IPS-20b (cell line): ENCODE measurements around the gene INSL3.
A peak's percentile ranks its signal among the peaks of the same experiment; 100 is the strongest.

Source experiments
- H3K27ac ChIP-seq: one replicate; pipeline ENCODE4 v1.5.1; 2013; ENCODE audit warnings: low read length
- H3K27me3 ChIP-seq: 2 replicates; pipeline ENCODE4 v1.6.1; 2013; ENCODE audit warnings: mild to moderate bottlenecking, low read length, inconsistent platforms; ENCODE audit not compliant: insufficient read depth
- H3K36me3 ChIP-seq: 2 replicates; pipeline ENCODE4 v1.6.1; 2013; ENCODE audit warnings: low read depth, mild to moderate bottlenecking, inconsistent platforms, low read length, moderate library complexity; ENCODE audit not compliant: insufficient read depth
- H3K4me1 ChIP-seq: 2 replicates; pipeline ENCODE4 v1.6.1; 2013; ENCODE audit warnings: mild to moderate bottlenecking, control low read depth, inconsistent platforms, low read length, moderate library complexity; ENCODE audit not compliant: insufficient read depth
- H3K4me3 ChIP-seq: 2 replicates; pipeline ENCODE4 v1.5.1; 2013; ENCODE audit warnings: mild to moderate bottlenecking, low read length, inconsistent platforms
- H3K9ac ChIP-seq: 2 replicates; pipeline ENCODE4 v1.6.1; 2013; ENCODE audit warnings: low read depth, mild to moderate bottlenecking, inconsistent platforms, low read length, moderate library complexity
- H3K9me3 ChIP-seq: 2 replicates; pipeline ENCODE4 v1.6.1; 2013; ENCODE audit warnings: mild to moderate bottlenecking, low read depth, low read length, inconsistent platforms; ENCODE audit not compliant: insufficient read depth

INSL3 gene

DNA sequence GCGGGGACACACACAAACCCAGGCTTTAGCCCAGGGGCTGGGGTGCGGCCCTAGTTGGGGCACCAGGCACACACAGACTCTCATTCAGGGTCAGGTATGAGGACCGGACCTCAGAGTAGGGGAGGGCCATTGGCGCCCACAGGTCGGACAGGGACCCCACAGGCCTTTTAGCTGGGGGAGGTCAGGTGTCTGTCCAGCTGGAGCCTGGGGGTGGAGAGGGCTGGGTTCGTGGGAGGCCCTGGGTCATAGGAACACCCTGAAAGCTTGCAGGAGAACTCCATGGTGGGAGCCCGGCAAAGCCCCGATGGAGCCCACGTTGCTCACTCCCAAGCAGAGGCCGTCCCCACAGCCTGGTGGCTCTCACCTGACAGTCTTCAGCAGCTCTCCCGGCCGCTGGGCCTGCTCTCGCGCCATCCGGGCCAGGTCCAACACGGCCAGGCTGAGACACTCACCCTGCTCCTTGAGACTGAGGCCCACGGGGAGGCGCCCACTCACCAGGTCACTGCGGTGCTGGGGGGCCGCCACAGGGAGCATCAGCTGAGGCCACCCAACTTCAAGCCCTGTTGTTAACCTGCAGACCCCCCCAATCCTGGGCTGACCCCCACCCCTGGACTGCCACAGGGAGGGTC lies 21.5 kb upstream of the INSL3 start:
- H3K27ac ChIP-seq, result no peak overlapping the region
- H3K4me3 ChIP-seq, result peak overlapping the region; percentile 67
- H3K9ac ChIP-seq, result peak overlapping the region; percentile 58; the same call in 1 of the 2 replicates

DNA sequence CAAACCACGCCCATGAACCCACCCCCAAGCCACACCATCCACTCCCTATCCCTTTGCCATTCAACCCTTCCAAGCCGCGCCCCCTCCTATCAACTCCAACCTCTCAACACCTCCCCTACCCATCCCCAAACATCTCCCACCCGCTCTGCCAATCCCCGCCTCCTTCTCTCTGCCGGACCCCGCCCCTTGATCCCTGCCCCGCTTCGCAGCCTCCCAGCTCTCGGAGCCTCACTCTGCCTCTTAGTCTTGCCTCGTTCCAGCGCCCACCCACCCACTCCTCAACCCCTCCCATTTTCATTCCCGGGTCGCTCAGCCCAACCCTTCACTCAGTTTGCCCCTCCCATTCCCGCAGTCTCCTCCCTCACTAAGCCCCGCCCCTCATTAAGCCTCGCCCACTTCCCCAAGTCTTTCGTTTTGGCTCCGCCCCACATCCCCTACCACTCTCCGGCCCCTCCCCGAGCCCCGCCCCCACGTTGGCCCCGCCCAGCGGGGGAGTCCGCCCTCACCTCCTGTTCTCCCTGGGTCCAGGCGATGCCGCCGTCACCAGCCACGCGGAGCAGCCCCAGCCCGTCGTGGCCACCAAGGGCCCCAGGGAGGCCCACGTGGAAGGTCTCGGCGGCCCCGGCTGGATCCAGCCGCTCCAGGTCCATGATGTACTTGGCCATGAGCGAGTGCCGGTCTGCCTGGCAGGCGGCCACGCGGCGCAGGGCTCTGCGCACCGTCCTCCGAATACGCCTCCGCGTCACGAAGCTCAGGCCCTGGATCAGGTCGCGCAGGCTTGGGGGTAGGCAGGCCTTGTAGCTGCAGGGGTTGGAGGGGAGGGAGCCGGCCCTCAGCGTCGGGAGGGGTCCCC lies 20.7 kb upstream of the INSL3 start:
- Histone ChIP-seq H3K36me3 (no peaks in the 10 kb centered on the region), H3K9me3 (no peaks in the 10 kb centered on the region), H3K4me1 (no peaks in the 10 kb centered on the region), H3K4me3 (peak overlapping the region; percentile 76), H3K27me3 (peaks cover 42% of the 10 kb centered on the region), H3K9ac (peak overlapping the region; percentile 58; the same call in 1 of the 2 replicates), H3K27ac (no peak overlapping the region)

More for the DNA sequence above, 21.5 kb upstream of the INSL3 start:
- H3K9me3 ChIP-seq, result no peaks in the 10 kb centered on the region
- H3K36me3 ChIP-seq, result no peaks in the 10 kb centered on the region
- H3K4me1 ChIP-seq, result no peaks in the 10 kb centered on the region; the same call in 1 of the 2 replicates
- H3K27me3 ChIP-seq, result peaks cover 43% of the 10 kb centered on the region

DNA sequence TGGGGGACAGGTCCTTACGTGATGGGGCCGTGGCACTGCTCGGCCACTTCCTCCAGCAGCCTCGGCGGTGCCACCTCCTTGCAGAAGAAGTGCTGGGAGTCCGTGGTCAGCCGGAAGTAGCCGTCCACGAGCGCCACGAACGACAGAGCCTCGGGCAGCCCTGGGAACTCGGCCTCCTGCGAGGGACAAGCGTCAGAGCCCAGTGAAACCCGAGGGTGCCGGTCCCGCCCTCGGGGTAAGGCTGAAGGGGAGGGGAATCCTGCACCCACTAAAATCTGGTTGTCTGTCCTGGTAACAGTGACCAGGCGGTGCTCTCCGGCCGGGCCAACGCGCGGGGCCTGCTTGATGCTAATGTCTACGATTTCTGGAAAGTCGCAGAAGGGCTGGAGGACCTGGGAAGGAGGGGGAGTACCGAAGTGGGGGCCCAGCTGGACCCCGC lies 20.1 kb upstream of the INSL3 start:
- Histone ChIP-seq H3K9me3 (no peaks in the 10 kb centered on the region), H3K4me1 (no peaks in the 10 kb centered on the region), H3K27ac (no peak overlapping the region), H3K36me3 (no peaks in the 10 kb centered on the region), H3K4me3 (peak overlapping the region; percentile 76), H3K27me3 (peaks cover 42% of the 10 kb centered on the region), H3K9ac (no peak overlapping the region; the same call in 1 of the 2 replicates)

DNA sequence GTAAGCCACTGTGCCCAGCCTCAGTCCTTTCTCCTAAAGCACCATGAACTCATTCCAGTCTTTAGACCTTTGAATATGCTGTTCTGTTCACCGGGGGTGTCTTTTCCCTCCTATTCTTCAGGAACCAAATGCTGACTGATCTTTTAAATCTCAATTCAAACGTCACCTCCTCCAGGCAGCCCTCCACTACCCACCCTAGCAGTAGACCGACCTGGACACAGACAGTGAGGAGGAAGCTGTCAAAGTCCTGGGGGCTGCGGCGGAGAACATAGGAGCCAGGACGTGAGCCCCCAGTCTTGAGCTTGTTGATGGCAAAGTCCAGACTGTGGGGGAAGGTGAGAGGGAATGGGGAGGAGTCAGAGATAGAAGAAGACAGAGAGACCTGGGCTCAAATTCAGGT lies 18.7 kb upstream of the INSL3 start:
- peaks cover 42% of the 10 kb centered on the region for H3K27me3 ChIP-seq
- H3K4me3 ChIP-seq, result no peak overlapping the region
- no peaks in the 10 kb centered on the region; the same call in 1 of the 2 replicates for H3K4me1 ChIP-seq
- no peaks in the 10 kb centered on the region for H3K9me3 ChIP-seq
- no peak overlapping the region for H3K9ac ChIP-seq
- H3K27ac ChIP-seq, result no peak overlapping the region
- H3K36me3 ChIP-seq, result no peaks in the 10 kb centered on the region

DNA sequence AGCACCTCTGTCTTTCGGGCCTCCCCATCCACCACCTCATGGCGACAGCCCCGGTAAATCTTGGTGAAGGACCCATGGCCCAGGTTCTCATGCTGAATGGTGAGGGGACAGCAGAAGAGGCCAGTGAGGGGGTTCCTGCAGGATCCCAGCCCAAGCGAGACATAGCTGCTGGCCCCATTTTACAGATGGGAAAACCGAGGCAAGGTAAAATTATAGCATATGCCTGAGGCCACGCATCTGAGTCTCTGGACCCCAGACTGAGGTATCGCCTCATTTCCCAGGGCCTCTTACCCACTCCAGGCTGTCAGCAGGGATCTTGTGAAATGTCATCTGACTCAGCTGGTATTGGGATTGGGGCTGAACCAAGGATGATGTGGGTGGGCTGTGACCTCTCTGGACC lies 16.7 kb upstream of the INSL3 start:
- Histone ChIP-seq H3K36me3 (no peaks in the 10 kb centered on the region), H3K9me3 (no peaks in the 10 kb centered on the region), H3K9ac (no peak overlapping the region), H3K27me3 (peaks cover 31% of the 10 kb centered on the region), H3K4me3 (no peak overlapping the region), H3K27ac (no peak overlapping the region), H3K4me1 (no peaks in the 10 kb centered on the region; the same call in 1 of the 2 replicates)

DNA sequence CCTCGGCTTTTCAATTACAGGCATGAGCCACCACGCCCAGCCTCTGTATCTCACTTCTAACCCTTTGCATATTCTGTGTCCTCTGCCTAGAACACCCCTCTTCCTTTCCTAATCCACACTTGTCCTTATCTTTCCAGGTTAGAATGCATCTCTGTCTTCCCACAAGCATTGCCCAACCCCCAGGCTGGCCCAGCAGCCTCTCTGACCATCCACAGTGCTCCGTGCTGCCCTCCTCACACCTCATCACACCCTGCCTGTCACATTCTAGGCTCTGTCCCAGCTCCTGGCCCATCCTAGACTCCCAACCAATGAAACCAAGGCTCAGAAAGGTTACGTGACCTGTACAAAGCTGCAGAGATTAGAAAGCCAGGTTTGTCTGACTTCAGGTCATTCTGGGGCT lies 15.2 kb upstream of the INSL3 start:
- no peaks in the 10 kb centered on the region for H3K36me3 ChIP-seq

DNA sequence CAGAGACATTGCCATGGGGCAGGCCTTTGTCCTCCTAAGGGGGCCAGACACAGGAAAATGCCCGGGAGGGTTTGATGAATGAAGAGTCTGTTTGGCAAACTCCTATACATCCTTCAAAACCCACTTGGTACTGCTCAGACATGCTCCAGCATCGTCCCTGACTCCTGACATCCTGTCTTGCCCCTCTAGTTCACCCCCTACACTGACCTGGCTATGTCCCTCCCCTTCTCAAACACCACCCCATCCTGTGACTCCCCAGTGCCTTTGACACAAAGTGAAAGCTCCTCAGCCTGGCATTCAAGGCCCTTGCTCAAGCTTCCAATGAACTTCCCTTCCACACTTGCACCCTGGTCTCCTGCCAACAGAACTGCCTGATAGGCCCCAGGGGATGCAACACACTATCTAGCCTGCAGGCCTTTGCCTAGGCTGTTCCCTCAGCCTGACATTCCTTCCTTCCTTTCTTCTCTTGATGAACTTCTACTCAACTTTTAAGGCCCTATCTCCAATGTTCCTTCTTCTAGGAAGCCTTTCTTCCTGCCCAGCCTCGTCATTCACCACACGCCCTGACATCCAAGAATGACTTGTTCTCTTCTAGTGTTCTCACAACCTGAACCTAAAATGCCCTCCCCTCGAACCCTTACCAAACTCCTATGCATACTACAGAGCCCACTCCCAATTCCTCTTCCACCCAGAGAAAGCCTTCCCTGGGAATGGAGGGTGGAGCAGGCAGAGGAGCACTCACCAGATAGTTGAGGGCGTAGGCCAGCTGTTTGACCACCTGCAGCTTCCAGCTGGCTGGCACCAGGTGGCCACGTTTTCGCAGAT lies 14.1 kb upstream of the INSL3 start:
- no peak overlapping the region for H3K4me3 ChIP-seq
- H3K4me1 ChIP-seq, result no peaks in the 10 kb centered on the region; the same call in 1 of the 2 replicates
- no peaks in the 10 kb centered on the region for H3K9me3 ChIP-seq
- no peak overlapping the region for H3K27ac ChIP-seq
- no peak overlapping the region for H3K9ac ChIP-seq
- no peaks in the 10 kb centered on the region for H3K36me3 ChIP-seq
- peaks cover 20% of the 10 kb centered on the region for H3K27me3 ChIP-seq

More for the DNA sequence above, 15.2 kb upstream of the INSL3 start:
- H3K27me3 ChIP-seq, result peaks cover 27% of the 10 kb centered on the region
- H3K4me3 ChIP-seq, result no peak overlapping the region
- H3K9ac ChIP-seq, result no peak overlapping the region
- no peaks in the 10 kb centered on the region; the same call in 1 of the 2 replicates for H3K4me1 ChIP-seq
- H3K9me3 ChIP-seq, result no peaks in the 10 kb centered on the region
- H3K27ac ChIP-seq, result no peak overlapping the region

DNA sequence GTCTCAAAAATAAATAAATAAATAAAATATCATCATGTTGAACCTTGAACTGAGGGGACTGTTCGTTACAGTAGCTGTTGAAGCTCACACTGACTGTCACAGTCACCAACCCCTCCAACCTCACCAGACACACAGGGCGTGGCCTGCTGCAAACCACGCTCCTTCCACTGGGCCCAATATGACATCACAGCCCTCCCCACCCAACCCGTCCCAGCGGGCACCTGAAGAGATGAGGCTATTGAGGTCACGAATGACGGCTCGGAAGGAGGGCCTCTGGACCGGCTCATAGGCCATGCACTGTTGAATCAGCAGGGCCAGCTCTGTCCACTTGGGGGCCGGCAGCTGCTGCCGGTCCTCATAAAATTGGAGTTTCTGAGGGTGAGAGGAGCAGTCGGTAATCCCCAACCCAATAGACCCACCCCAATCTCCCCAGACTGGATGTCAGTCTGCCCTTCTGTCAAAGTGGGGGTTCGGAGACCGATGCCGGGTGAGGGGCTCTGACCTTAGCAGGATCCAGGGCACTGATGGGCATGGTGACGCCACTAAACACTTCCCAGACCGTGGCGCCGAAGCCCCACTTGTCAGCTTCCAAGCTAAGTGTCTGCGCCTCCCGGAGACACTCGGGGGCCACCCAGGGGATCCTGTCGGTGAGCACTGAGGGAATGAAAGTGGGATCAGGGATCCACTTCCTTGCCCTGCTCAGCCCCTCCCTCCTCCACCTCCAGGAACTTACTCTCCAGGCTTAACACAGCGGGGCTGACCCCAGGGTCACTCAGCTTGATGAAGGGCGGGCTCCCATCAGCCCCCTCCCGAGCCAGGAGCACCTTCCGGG lies 13.2 kb upstream of the INSL3 start:
- H3K4me3 ChIP-seq, result no peak overlapping the region
- H3K4me1 ChIP-seq, result peaks cover 3% of the 10 kb centered on the region; the same call in 1 of the 2 replicates
- no peaks in the 10 kb centered on the region for H3K9me3 ChIP-seq
- H3K27me3 ChIP-seq, result peaks cover 14% of the 10 kb centered on the region
- no peaks in the 10 kb centered on the region for H3K36me3 ChIP-seq
- H3K27ac ChIP-seq, result no peak overlapping the region
- no peak overlapping the region for H3K9ac ChIP-seq

DNA sequence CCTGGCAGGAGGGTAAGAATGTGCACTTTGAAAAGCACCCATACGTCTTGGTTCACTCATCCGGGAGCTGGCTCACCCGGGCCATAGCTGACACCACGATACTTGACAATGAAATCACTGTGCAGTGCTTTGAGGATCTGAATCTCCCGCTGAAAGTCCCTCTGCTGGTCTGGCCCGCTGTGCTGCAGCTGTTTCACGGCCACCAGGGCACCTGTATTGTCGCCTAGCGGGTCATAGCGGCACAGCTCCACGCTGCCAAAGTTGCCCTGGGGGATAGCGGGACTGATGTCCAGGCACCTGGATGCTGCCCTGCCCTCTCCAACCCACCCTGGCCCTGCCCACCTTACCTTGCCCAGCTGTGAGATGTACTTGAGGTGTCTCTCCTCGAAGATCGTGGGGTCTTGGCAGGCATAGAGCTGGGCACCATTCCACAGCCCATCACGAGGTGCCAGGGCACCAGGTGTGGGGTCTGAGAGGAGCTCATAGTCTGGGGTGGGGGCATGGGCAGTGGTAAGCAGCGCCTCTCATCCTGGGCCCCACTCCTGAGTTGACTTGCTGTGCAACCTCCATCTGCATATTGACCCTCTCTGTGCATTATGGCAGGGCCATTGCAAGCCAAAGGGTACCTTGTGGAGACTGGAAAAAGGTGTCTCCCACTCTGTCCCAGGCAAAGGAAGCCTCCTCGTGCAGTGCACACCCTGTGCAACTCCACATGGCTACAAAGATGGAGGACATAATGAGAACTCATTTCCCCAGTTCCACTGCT lies 11.3 kb upstream of the INSL3 start:
- H3K27ac ChIP-seq, result no peak overlapping the region
- peaks cover 3% of the 10 kb centered on the region; the same call in 1 of the 2 replicates for H3K4me1 ChIP-seq
- peaks cover 6% of the 10 kb centered on the region for H3K27me3 ChIP-seq
- H3K36me3 ChIP-seq, result no peaks in the 10 kb centered on the region
- H3K9me3 ChIP-seq, result no peaks in the 10 kb centered on the region
- no peak overlapping the region for H3K4me3 ChIP-seq
- H3K9ac ChIP-seq, result no peak overlapping the region

DNA sequence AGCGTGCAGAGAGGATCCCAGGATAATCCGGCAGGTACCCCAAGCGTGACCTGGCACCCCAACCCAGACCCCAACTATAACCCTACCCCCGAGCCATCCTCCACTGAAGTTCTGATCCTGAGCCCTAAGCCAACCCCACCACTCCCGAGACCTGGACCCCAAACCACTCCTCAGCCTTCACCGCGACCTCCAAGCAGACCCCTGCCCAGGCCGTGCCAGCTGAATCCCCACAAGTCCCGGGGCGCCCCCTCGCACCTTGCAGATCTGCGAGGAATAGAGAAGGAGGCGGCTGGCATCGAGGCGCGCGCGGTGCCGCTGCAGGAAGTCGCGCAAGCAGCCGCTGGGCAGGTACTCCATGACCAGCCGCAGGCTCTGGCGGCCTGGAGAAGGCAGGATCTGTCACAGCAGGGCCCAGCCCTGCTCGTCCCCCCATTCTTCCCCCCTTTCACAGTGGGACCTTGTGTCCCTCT lies 10.1 kb upstream of the INSL3 start:
- no peaks in the 10 kb centered on the region for H3K36me3 ChIP-seq
- H3K27me3 ChIP-seq, result peaks cover 6% of the 10 kb centered on the region
- peak overlapping the region; percentile 62 for H3K4me3 ChIP-seq
- H3K27ac ChIP-seq, result no peak overlapping the region
- H3K4me1 ChIP-seq, result peaks cover 3% of the 10 kb centered on the region; the same call in 1 of the 2 replicates
- H3K9ac ChIP-seq, result no peak overlapping the region
- no peaks in the 10 kb centered on the region for H3K9me3 ChIP-seq
